ENCODE measurements around the gene USP9X. TPM values are rescaled to one million over a fixed set of nuclear protein-coding genes. Genes with fewer than 3 reads are reported as not detected.

USP9X gene
- total RNA-seq, 1 donor from 2014 or later, result 75.6 TPM

DNA sequence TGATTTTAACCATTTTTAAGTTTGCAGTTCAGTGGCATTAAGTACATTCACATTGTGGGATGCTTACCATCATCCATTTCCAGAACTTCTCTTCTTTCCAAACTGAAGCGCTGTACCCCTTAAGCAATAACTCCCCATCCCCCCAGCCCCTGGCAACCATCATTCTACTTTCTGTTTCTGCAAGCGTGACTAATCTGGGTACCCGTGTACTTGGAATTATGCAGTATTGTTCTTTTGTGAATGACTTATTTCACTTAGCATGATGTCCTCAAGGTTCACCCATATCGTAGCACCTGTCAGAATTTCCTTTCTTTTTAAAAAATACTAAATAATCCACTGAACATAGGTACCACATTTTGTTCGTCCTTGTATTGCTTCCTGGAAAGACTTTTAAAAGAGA lies 32.9 kb downstream of the USP9X start:
- H3K4me3 ChIP-seq, result no peak overlapping the region
- no peaks in the 10 kb centered on the region for H3K36me3 ChIP-seq
- no peak overlapping the region for H3K27ac ChIP-seq
- peaks cover 42% of the 10 kb centered on the region for H3K4me1 ChIP-seq
- no peak for DNase-seq
- ATAC-seq, result no peak
- intact Hi-C loops (cut with DNase I), result no loop called here
- TF ChIP-seq CTCF (IDR thresholded peaks at IDR 0.05), result no peak
- no peaks in the 10 kb centered on the region for H3K9me3 ChIP-seq
- no peaks in the 10 kb centered on the region for H3K27me3 ChIP-seq (ENCODE audit: low read depth)

- intact Hi-C loops (cut with DNase I), result no loop called here
- DNase-seq (no peak), ATAC-seq (no peak)
- H3K27ac ChIP-seq, result no peak overlapping the region
- H3K9me3 ChIP-seq, result no peaks in the 10 kb centered on the region
- H3K4me3 ChIP-seq, result no peak overlapping the region
- no peaks in the 10 kb centered on the region for H3K27me3 ChIP-seq (ENCODE audit: low read depth)
- TF ChIP-seq CTCF (IDR thresholded peaks at IDR 0.05), result no peak
- peaks cover 3% of the 10 kb centered on the region for H3K36me3 ChIP-seq
- peaks cover 32% of the 10 kb centered on the region for H3K4me1 ChIP-seq
Observed at GRCh38 chrX:41119803-41120202, 34.6 kb downstream of the USP9X start.

GRCh38 chrX:41121766-41122165 lies 36.5 kb downstream of the USP9X start:
- ATAC-seq, result no peak

DNA sequence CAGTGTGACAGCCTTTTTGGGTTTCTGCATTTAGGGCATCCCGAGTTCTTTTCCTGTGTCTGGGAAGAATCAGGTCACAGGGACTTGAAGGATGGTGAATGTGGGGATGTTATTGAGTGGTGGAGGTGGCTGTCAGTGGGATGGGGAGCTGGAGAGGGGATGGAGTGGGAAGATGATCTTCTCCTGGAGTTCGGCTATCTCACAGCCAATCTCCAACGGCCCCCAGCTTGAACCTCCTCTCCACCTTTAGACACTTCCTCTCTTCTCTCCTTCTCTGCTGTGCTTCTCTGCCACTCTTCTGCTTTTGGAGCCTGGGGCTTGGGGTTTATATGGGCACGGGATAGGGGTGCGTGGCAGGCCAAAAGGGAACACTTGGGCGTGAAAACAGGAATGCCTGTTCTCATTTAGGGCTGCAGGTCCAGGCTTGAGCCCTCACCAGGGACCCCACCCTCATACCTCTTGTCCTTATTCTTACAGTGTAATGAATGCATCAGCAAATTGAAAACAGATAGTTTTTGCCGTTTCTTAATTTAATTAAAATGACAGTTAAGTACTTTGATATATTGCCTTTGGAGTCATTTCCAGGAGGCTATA lies 37.5 kb downstream of the USP9X start:
- Histone ChIP-seq H3K9me3 (no peaks in the 10 kb centered on the region), H3K27ac (no peak overlapping the region), H3K27me3 (ENCODE audit: low read depth) (no peaks in the 10 kb centered on the region), H3K4me3 (no peak overlapping the region), H3K36me3 (peaks cover 3% of the 10 kb centered on the region), H3K4me1 (peaks cover 30% of the 10 kb centered on the region)
- ATAC-seq, result peak in 1 of 2 donors; percentile 18
- no peak for TF ChIP-seq CTCF (IDR thresholded peaks at IDR 0.05)
- DNase-seq, result no peak
- intact Hi-C loops (cut with DNase I), result no loop called here

More at GRCh38 chrX:41121766-41122165, 36.5 kb downstream of the USP9X start:
- intact Hi-C loops (cut with DNase I), result no loop called here
- H3K4me1 ChIP-seq, result peaks cover 26% of the 10 kb centered on the region
- no peak overlapping the region for H3K27ac ChIP-seq
- H3K27me3 ChIP-seq (ENCODE audit: low read depth), result no peaks in the 10 kb centered on the region
- H3K4me3 ChIP-seq, result no peak overlapping the region
- peaks cover 3% of the 10 kb centered on the region for H3K36me3 ChIP-seq
- no peak for TF ChIP-seq CTCF (IDR thresholded peaks at IDR 0.05)
- DNase-seq, result no peak
- H3K9me3 ChIP-seq, result no peaks in the 10 kb centered on the region

DNA sequence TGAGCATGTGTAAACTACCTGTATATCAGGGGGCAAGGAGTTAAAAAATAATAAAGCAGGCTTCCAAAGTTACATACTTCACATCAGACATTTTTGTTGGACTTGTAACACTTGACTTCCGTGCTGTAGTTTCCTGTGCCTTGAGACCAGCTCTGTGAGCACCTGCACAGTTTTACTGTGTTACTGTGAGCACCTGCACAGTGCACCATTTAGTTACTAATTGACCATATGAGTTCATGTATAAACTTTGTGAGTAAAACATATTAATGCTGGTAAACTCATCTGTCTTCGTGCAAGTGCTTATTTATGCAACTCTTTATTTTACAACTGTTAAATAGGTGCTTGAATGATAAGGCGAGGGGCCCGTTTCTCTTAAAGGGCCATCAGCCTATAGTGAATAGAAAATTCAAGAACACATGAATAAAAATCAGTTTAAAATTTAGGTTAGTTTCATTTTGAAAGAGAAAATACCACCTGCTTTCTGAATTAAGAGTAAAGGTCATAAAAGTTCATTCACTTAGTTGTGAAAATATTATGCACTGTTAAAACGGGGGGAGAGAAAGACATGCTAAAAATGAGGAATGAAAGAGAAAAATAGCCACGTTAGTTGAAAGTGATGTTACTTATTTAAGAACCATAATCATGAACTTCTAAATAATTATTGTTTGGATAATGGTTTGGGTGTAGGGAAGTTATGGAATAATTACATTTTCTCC lies 42.4 kb downstream of the USP9X start:
- peak; percentile 45 to 68 for ATAC-seq
- Histone ChIP-seq H3K4me3 (no peak overlapping the region), H3K36me3 (peaks cover 26% of the 10 kb centered on the region), H3K27me3 (ENCODE audit: low read depth) (no peaks in the 10 kb centered on the region), H3K9me3 (no peaks in the 10 kb centered on the region), H3K27ac (no peak overlapping the region), H3K4me1 (peaks cover 10% of the 10 kb centered on the region)
- TF ChIP-seq CTCF (IDR thresholded peaks at IDR 0.05), result no peak
- DNase-seq, result no peak
- intact Hi-C loops (cut with DNase I), result no loop called here
